Esophagus (tissue), 2 donors: Measurements from ENCODE around the gene KLC1. TPM values are rescaled to one million over a fixed set of nuclear protein-coding genes. Genes with fewer than 3 reads are reported as not detected.

Experiments used
- H3K27ac ChIP-seq, 2 donors: one replicate each; pipeline ENCODE4 v1.5.1; 2013; ENCODE audit warnings: low read depth in 2 of 2, mild to moderate bottlenecking in 2 of 2, inconsistent platforms in 1 of 2, low read length in 1 of 2, moderate library complexity in 1 of 2
- H3K27me3 ChIP-seq, 2 donors: one replicate each; pipeline ENCODE4 v1.6.1; 2013; ENCODE audit warnings: low read length in 2 of 2, control low read depth in 1 of 2, mild to moderate bottlenecking in 1 of 2; ENCODE audit not compliant: insufficient read depth in 2 of 2, control insufficient read depth in 1 of 2
- H3K36me3 ChIP-seq, 2 donors: one replicate each; pipeline ENCODE4 v1.6.1; 2013; ENCODE audit warnings: low read length in 1 of 2; ENCODE audit not compliant: control insufficient read depth in 2 of 2, insufficient read depth in 2 of 2
- H3K4me1 ChIP-seq, 2 donors: one replicate each; pipeline ENCODE4 v1.6.1; 2013; ENCODE audit warnings: low read length in 1 of 2; ENCODE audit not compliant: control insufficient read depth in 2 of 2, insufficient read depth in 2 of 2
- H3K4me3 ChIP-seq, 2 donors: one replicate each; pipeline ENCODE4 v1.5.1; 2013; ENCODE audit warnings: low read length in 2 of 2, mild to moderate bottlenecking in 2 of 2, low read depth in 1 of 2, moderate library complexity in 1 of 2
- H3K9me3 ChIP-seq, 2 donors: one replicate each; pipeline ENCODE4 v1.6.1; 2013; ENCODE audit warnings: mild to moderate bottlenecking in 2 of 2, low read depth in 1 of 2, low read length in 1 of 2, moderate library complexity in 1 of 2; ENCODE audit not compliant: control insufficient read depth in 2 of 2, insufficient read depth in 1 of 2
- WGBS, 2 donors: extraction: QIAGEN DNeasy Blood & Tissue Kit; methylation state at CpG; one replicate each; pipeline ENCODE4 v1.1.7; 2013; 5-methylcytosine and 5-hydroxymethylcytosine counted together
- polyA plus RNA-seq, 2 donors: library from polyadenylated mRNA; stranded (reverse); fragments of 200-250 nt; gene quantifications; one replicate each; pipeline ENCODE4 v1.2.3, GENCODE V29; 2013
- donor health status: healthy with polysubstance abuse.
- donor health status: Bipolar disorder and iron deficiency.

KLC1 gene
- polyA plus RNA-seq, 2 donors: 69.8 to 102 TPM

GRCh38 chr14:103712633-103713247 is 83.7 kb downstream of the KLC1 start:
- no peaks in the 10 kb centered on the region for H3K27me3 ChIP-seq
- H3K27ac ChIP-seq: peak overlapping the region; percentile 82 to 94
- peaks cover 0 to 11% of the 10 kb centered on the region in 2 donors for H3K36me3 ChIP-seq
- H3K4me1 ChIP-seq: peaks cover 7 to 46% of the 10 kb centered on the region in 2 donors
- H3K9me3 ChIP-seq: no peaks in the 10 kb centered on the region
- H3K4me3 ChIP-seq: no peak overlapping the region
- 62 to 70% methylated on average over 24 of the region's 24 CpGs for WGBS, 2 donors

GRCh38 chr14:103713304-103714062 is 84.5 kb downstream of the KLC1 start:
- Histone ChIP-seq H3K27me3 (no peaks in the 10 kb centered on the region), H3K4me1 (peaks cover 3 to 44% of the 10 kb centered on the region in 2 donors), H3K9me3 (no peaks in the 10 kb centered on the region), H3K27ac (no peak overlapping the region), H3K4me3 (no peak overlapping the region), H3K36me3 (peaks cover 0 to 4% of the 10 kb centered on the region in 2 donors)
- WGBS, 2 donors: 77 to 82% methylated on average over 18 of the region's 18 CpGs

GRCh38 chr14:103714063-103714724 is 85.2 kb downstream of the KLC1 start:
- H3K27me3 ChIP-seq: no peaks in the 10 kb centered on the region
- peaks cover 3 to 42% of the 10 kb centered on the region in 2 donors for H3K4me1 ChIP-seq
- no peak overlapping the region for H3K27ac ChIP-seq
- 59 to 60% methylated on average over 16 of the region's 16 CpGs for WGBS, 2 donors
- H3K9me3 ChIP-seq: no peaks in the 10 kb centered on the region
- peaks cover 0 to 4% of the 10 kb centered on the region in 2 donors for H3K36me3 ChIP-seq
- H3K4me3 ChIP-seq: no peak overlapping the region

GRCh38 chr14:103715052-103716000 is 86.3 kb downstream of the KLC1 start, which contains the start of the genes XRCC3 and ZFYVE21:
Gene XRCC3, minus strand, starts transcription at chr14:103715451. Its CDS starts 4,364 bp downstream, at chr14:103711087.
Gene ZFYVE21, plus strand, starts transcription at chr14:103715810. Its CDS starts 32 bp downstream, at chr14:103715842.
- peak within 1 kb of the TSS; percentile 72 to 81 for H3K4me3 ChIP-seq
- H3K9me3 ChIP-seq: no peaks in the 10 kb centered on the region
- H3K27ac ChIP-seq: peak within 1 kb of the TSS; percentile 86 to 95
- H3K27me3 ChIP-seq: no peaks in the 10 kb centered on the region
- H3K36me3 ChIP-seq: peaks cover 0 to 1% of the 10 kb centered on the region in 2 donors
- peaks cover 3 to 36% of the 10 kb centered on the region in 2 donors for H3K4me1 ChIP-seq
- WGBS, 2 donors: 0 to 1% methylated on average over 101 to 121 of the region's 121 CpGs

- 2 to 4% methylated on average over 53 to 72 of the region's 72 CpGs for WGBS, 2 donors
- Histone ChIP-seq H3K4me3 (peak overlapping the region; percentile 72 to 81), H3K4me1 (peaks cover 6 to 37% of the 10 kb centered on the region in 2 donors), H3K9me3 (no peaks in the 10 kb centered on the region), H3K27ac (peak overlapping the region; percentile 86 to 95), H3K27me3 (no peaks in the 10 kb centered on the region), H3K36me3 (peaks cover 0 to 1% of the 10 kb centered on the region in 2 donors)
Measured at GRCh38 chr14:103716091-103716801, 87.2 kb downstream of the KLC1 start.

- Histone ChIP-seq H3K4me3 (peak overlapping the region in 1 of 2 donors; percentile 72), H3K9me3 (no peaks in the 10 kb centered on the region), H3K4me1 (peaks cover 5 to 42% of the 10 kb centered on the region in 2 donors), H3K36me3 (peaks cover 0 to 1% of the 10 kb centered on the region in 2 donors), H3K27me3 (no peaks in the 10 kb centered on the region), H3K27ac (no peak overlapping the region)
- 76 to 77% methylated on average over 17 of the region's 17 CpGs for WGBS, 2 donors
Measured at GRCh38 chr14:103716899-103717411, 87.9 kb downstream of the KLC1 start.

GRCh38 chr14:103718572-103718971 is 89.6 kb downstream of the KLC1 start:
- 43 to 53% methylated on average over 16 of the region's 16 CpGs for WGBS, 2 donors
- peaks cover 8 to 32% of the 10 kb centered on the region in 2 donors for H3K4me1 ChIP-seq
- H3K9me3 ChIP-seq: no peaks in the 10 kb centered on the region
- peak overlapping the region in 1 of 2 donors; percentile 37 for H3K27ac ChIP-seq
- H3K27me3 ChIP-seq: no peaks in the 10 kb centered on the region
- peaks cover 0 to 1% of the 10 kb centered on the region in 2 donors for H3K36me3 ChIP-seq
- no peak overlapping the region for H3K4me3 ChIP-seq

GRCh38 chr14:103719751-103720150 is 90.7 kb downstream of the KLC1 start:
- WGBS, 2 donors: 82 to 88% methylated on average over 8 of the region's 8 CpGs
- Histone ChIP-seq H3K27ac (peak overlapping the region in 1 of 2 donors; percentile 24), H3K4me1 (peaks cover 17 to 34% of the 10 kb centered on the region in 2 donors)

More at GRCh38 chr14:103719751-103720150, 90.7 kb downstream of the KLC1 start:
- peaks cover 0 to 4% of the 10 kb centered on the region in 2 donors for H3K36me3 ChIP-seq
- no peaks in the 10 kb centered on the region for H3K27me3 ChIP-seq
- no peak overlapping the region for H3K4me3 ChIP-seq
- no peaks in the 10 kb centered on the region for H3K9me3 ChIP-seq
